GM12878 (cell line): ENCODE data around the gene SEC62. TPM values are rescaled to one million over a fixed set of nuclear protein-coding genes. Genes with fewer than 3 reads are reported as not detected.

Experiments used
- ATAC-seq: fragments of 200-7000 bp; cut with Tn5 transposase; 3 replicates; pipeline ENCODE4 v1.9.1; 2020; ENCODE audit warnings: mild to moderate bottlenecking, moderate library complexity
- BruUV-seq: library from RNA; stranded (reverse); fragments of 400-500 nt; replicated peaks from 2 replicates; lab custom pipeline; 2021; lab: Mats Ljungman, UMichigan
- CTCF ChIA-PET: fragments of 300-600 bp; sonication (Branson Sonifier 250); formaldehyde crosslinking; extraction: SDS; loops from one replicate; lab custom pipeline; 2021; ENCODE audit warnings: inconsistent platforms; lab: Yijun Ruan, JAX
- POLR2A ChIA-PET: fragments of 350-600 bp; formaldehyde crosslinking; extraction: SDS; loops from one replicate; lab custom pipeline; 2021; ENCODE audit warnings: inconsistent platforms; lab: Charles Lee
- RAD21 ChIA-PET: fragments of 300-600 bp; sonication (Branson Sonifier 250); formaldehyde crosslinking; loops from one replicate; lab custom pipeline; 2023; ENCODE audit warnings: antibody characterized with exemption; ENCODE audit not compliant: unreplicated experiment; lab: Charles Lee
- SMC1A ChIA-PET: fragments of 300-600 bp; sonication (Branson Sonifier 250); formaldehyde crosslinking; loops from one replicate; lab custom pipeline; 2023; ENCODE audit not compliant: unreplicated experiment, uncharacterized antibody; lab: Charles Lee
- DNase-seq: peaks from one replicate; pipeline ENCODE4 v3.0.0-alpha.2; 2011; ENCODE audit warnings: low read depth, low spot score
- FAIRE-seq: peaks from 3 replicates; lab custom pipeline; 2011; peaks lifted over from hg19 to GRCh38; lab: Jason Lieb, UNC
- H2AFZ ChIP-seq: 2 replicates; pipeline ENCODE4 v1.6.0; 2011; ENCODE audit warnings: low read depth, low read length, control low read depth; ENCODE audit not compliant: control insufficient read depth
- H3K27ac ChIP-seq: 2 replicates; pipeline ENCODE4 v1.5.1; 2011; ENCODE audit warnings: control low read depth; ENCODE audit not compliant: control insufficient read depth, insufficient read depth
- H3K27me3 ChIP-seq, 2 experiments: replicated peaks in 1 of 2; 2 replicates each; pipeline versions ENCODE4 v1.6.0 to v1.6.1; 2011; ENCODE audit warnings: low read length in 1 of 2; ENCODE audit not compliant: control insufficient read depth in 2 of 2, insufficient read depth in 2 of 2
- H3K36me3 ChIP-seq, 2 experiments: 2 replicates each; pipeline ENCODE4 v1.5.1; 2011; ENCODE audit warnings: low read length in 1 of 2; ENCODE audit not compliant: control insufficient read depth in 2 of 2, insufficient read depth in 2 of 2
- H3K4me1 ChIP-seq: 2 replicates; pipeline ENCODE4 v1.6.1; 2011; ENCODE audit warnings: mild to moderate bottlenecking, low read length, moderate library complexity, mixed read lengths; ENCODE audit not compliant: control insufficient read depth, insufficient read depth
- H3K4me2 ChIP-seq: 2 replicates; pipeline ENCODE4 v1.6.0; 2011; ENCODE audit warnings: control low read depth; ENCODE audit not compliant: control insufficient read depth, insufficient read depth
- H3K4me3 ChIP-seq: fragments of 200-600 bp; sonication (generic); 2 replicates; pipeline ENCODE4 v1.5.1; 2016
- H3K79me2 ChIP-seq: 2 replicates; pipeline ENCODE4 v1.6.0; 2011; ENCODE audit warnings: low read length; ENCODE audit not compliant: control insufficient read depth, insufficient read depth
- H3K9ac ChIP-seq: 2 replicates; pipeline ENCODE4 v1.8.0; 2011; ENCODE audit warnings: low read length, control low read depth, mixed read lengths; ENCODE audit not compliant: control insufficient read depth, insufficient read depth
- H3K9me3 ChIP-seq: replicated peaks from 3 replicates; pipeline ENCODE4 v1.5.1; 2011; ENCODE audit warnings: mild to moderate bottlenecking, low read length; ENCODE audit not compliant: control insufficient read depth, insufficient read depth
- H4K20me1 ChIP-seq: 2 replicates; pipeline ENCODE4 v1.6.0; 2011; ENCODE audit not compliant: control insufficient read depth, insufficient read depth
- NFIC ChIP-seq: IDR thresholded peaks from 2 replicates; pipeline ENCODE4 v1.6.1; 2012; ENCODE audit warnings: low read depth, mild to moderate bottlenecking, inconsistent platforms, low read length, moderate library complexity
- PAX5 ChIP-seq: IDR thresholded peaks from 2 replicates; pipeline ENCODE4 v1.6.1; 2011; ENCODE audit warnings: low read depth, low read length, borderline replicate concordance
- WGBS: methylation state at CpG from one replicate; pipeline ENCODE4 v1.1.6; 2016; ENCODE audit warnings: low lambda C conversion rate; ENCODE audit not compliant: insufficient replicate concordance, insufficient coverage; ENCODE audit errors: missing lambda C conversion rate; 5-methylcytosine and 5-hydroxymethylcytosine counted together
- in situ Hi-C: fragments of 300-500 bp; cut with MboI; formaldehyde crosslinking; loops from 9 replicates; pipeline ENCODE4 v1.14.3; 2018; ENCODE audit warnings: mixed read lengths
- intact Hi-C: fragments of 100-400 bp; cut with micrococcal nuclease; formaldehyde crosslinking; loops from one replicate; pipeline ENCODE4 v1.14.2; 2022; ENCODE audit not compliant: unreplicated experiment
- polyA plus RNA-seq, 11 experiments: library from polyadenylated mRNA; depleted of rRNA in 4 of 11; unstranded in 6 of 11; stranded (reverse) in 5 of 11; fragments of >200 nt; fragmentation: Nextera tagmentation in 4 of 11; fragmentation: Illumina TruSeq in 1 of 11; extraction: Ambion mirVana in 4 of 11; extraction: Trizol in 1 of 11; gene quantifications; 1 replicate in 1 of 11; 2 replicates in 10 of 11; pipeline versions ENCODE4 v1.2.1 to v1.2.3, GENCODE V29; 2011 to 2016; ENCODE audit warnings: inconsistent platforms in 2 of 11, missing spikeins in 2 of 11, low read depth in 1 of 11
- total RNA-seq, 4 experiments: library from RNA; depleted of rRNA in 3 of 4; stranded (reverse); fragments of >200 nt in 3 of 4; fragmentation: Illumina TruSeq in 1 of 4; extraction: Trizol in 1 of 4; gene quantifications; 2 replicates each; pipeline versions ENCODE4 v1.2.1 to v1.2.3, GENCODE V29; 2013 to 2021

SEC62 gene
- total and polyA plus RNA-seq, 10 of the 15 experiments (the other 5 are each of a cell fraction or from before 2014, with no cell fraction given), result 25.6 to 270 (median 94.8) TPM

- Histone ChIP-seq H3K4me1 (peaks cover 7% of the 10 kb centered on the region; the same call in 1 of the 2 replicates), H3K36me3 (peaks cover 0 to 2% of the 10 kb centered on the region in 2 experiments; a peak in 1 of 4 replicates), H3K4me2 (peak overlapping the region; percentile 83), H3K27ac (peak overlapping the region; percentile 91), H3K9me3 (no peaks in the 10 kb centered on the region; the same call in 2 of the 3 replicates), H3K4me3 (peak overlapping the region; percentile 79), H2AFZ (no peak overlapping the region), H4K20me1 (no peaks in the 10 kb centered on the region; the same call in 1 of the 2 replicates), H3K9ac (peak overlapping the region; percentile 57), H3K27me3 (no peaks in the 10 kb centered on the region), H3K79me2 (peaks cover 81% of the 10 kb centered on the region)
- ChIA-PET POLR2A (interaction anchor here (0.7 to 5.8 kb wide), 11 partner anchors 9 to 1469 kb away, joined by 3 to 34 read pairs (median 6); no protein-coding TSS in a partner anchor), CTCF (interaction anchor here (1.0 to 6.6 kb wide), 9 partner anchors 9 to 206 kb away, joined by 3 to 81 read pairs (median 12); no protein-coding TSS in a partner anchor), SMC1A (interaction anchor here (1.0 to 9.1 kb wide), 19 partner anchors 9 to 212 kb away, joined by 3 to 174 read pairs (median 4); no protein-coding TSS in a partner anchor), RAD21 (interaction anchor here (0.5 to 8.3 kb wide), 11 partner anchors 14 to 479 kb away, joined by 3 to 123 read pairs (median 6); no protein-coding TSS in a partner anchor)
- ATAC-seq, result no peak
- BruUV-seq, result no TSS peak
- DNase-seq, result no peak
- FAIRE-seq, result no peak
- intact Hi-C loops, result loop anchor here (5.0 kb wide), 1 partner anchor 206 kb away; no protein-coding TSS in a partner anchor
- in situ Hi-C loops, result no loop called here
- TF ChIP-seq PAX5, result no peak
- no peak for TF ChIP-seq NFIC
- WGBS, result 88% methylated on average over 1 of the region's 2 CpGs
Measured at GRCh38 chr3:169968224-169968885, 1.7 kb downstream of the SEC62 start.
